HG03139 (cell line): ENCODE measurements around the gene ANKRD36B.
"Not testable (repeated sequence)": the region's sequence is repeated elsewhere in the genome, so short reads cannot be mapped to it uniquely, and the experiment has no call there.

ENCODE experiments used
- ATAC-seq: cut with Tn5 transposase; IDR thresholded peaks from one replicate; pipeline ENCODE4 v1.9.1; 2021; ENCODE audit not compliant: unreplicated experiment

The ANKRD36B gene

DNA sequence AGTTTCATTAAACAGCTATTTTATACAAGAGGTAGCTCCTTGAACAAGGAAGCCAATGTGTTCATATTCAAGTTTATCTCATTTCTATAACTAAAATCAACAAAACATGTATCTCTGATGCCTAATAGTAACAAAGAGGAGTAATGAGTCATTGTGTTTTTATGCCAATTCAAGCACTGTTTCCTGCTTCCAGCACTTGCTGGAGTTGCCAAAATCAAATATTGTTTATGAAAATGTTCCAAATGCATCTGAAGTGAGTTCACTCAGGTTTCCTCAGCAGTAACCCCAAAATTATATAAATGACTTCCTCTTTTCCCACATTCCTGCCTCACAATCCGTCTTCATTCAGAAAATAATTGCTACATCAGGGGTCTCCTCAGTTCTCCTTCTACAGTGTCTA is 39.2 kb downstream of the ANKRD36B start:
- ATAC-seq = not testable (repeated sequence)

DNA sequence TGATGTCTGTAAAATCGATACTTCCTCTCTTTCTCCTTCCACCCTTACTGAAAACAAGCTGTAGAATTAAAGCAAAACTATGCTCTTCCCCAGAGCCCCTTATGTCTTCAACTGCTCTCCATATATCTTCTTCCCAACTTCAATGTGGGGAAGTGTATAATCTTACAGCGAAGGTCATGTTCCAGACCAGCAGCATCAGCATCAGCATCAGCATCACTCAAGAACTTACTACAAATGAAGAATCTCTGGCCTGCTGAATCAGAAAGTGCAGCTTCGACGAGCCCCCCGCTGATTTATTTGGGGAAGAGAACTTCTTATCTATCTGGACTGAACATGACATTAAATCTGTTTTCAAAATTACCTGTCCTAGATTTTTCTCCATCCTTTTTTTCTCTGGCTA is 40.6 kb downstream of the ANKRD36B start:
- ATAC-seq = not testable (repeated sequence)

DNA sequence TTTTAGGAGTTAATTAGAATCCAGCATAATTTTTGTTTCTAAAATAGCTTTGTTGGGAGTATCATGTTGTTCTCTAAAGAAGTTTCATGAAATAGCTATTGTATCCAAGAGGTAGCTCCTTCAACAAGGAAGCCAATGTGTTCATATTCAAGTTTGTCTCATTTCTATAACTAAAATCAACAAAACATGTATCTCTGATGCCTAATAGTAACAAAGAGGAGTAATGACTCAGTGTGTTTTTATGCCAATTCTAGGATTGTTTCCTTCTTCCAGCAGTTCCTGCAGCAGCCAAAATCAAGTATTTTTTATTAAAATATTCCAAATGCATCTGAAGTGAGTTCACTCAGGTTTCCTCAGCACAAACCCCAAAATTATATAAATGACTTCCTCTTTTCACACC is 41.1 kb downstream of the ANKRD36B start:
- ATAC-seq = not testable (repeated sequence)

DNA sequence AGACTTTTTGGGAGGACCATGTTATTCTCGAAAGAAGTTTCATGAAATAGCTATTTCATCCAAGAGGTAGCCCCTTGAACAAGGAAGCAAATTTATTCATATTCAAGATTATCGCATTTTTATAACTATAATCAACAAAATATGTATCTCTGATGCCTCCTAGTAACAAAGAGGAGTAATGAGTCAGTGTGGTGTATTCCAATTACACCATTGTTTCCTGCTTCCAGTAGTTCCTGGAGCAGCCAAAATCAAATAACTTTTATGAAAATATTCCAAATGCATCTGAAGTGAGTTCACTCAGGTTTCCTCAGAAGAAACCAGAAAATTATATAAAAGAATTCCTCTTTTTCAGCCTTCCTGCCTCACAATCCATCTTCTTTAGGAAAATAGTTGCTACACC is 43.0 kb downstream of the ANKRD36B start:
- ATAC-seq = no peak

DNA sequence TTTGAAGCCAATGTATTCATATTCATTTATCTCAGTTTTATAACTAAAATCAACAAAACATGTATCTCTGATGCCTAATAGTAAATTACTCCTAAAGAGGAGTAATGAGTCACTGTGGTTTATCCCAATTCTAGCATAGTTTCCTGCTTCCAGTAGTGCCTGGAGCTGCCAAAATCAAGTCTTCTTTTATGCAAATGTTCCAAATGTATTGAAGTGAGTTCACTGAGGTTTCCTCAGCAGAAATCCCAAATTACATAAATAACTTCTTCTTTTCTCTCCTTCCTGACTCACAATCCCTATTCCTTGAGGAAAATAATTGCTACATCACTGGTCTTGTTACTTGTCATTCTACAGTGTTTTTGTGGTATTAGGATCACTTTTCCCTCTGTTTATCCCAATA is 44.8 kb downstream of the ANKRD36B start:
- ATAC-seq = not testable (repeated sequence)

DNA sequence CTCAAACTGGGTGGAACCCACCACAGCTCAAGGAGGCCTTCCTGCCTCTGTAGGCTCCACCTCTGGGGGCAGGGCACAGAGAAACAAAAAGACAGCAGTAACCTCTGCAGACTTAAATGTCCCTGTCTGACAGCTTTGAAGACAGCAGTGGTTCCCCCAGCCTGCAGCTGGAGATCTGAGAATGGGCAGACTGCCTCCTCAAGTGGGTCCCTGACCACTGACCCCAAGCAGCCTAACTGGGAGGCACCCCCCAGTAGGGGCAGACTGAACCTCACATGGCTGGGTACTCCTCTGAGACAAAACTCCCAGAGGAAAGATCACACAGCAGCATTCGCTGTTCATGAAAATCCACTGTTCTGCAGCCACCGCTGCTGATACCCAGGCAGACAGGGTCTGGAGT is 63.8 kb downstream of the ANKRD36B start:
- not testable (repeated sequence) for ATAC-seq

DNA sequence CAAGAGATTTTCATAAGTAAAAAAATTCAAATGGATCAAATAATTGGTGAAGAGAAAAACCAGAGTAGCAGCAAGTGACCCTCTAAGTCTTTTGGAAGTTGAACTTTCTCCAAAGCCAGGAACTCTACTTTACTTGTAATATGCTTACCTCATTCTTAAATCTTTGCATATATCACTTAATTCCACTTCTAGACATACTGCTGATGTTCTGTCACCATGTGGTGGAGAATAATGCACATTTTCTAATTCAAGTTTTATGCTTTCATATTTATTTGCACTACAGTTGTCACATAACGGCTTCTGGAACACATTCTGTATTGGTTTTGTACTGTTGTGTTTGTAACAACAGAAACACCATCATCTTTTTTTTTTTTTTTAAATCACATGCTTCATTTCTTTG is 65.9 kb downstream of the ANKRD36B start:
- ATAC-seq = not testable (repeated sequence)

DNA sequence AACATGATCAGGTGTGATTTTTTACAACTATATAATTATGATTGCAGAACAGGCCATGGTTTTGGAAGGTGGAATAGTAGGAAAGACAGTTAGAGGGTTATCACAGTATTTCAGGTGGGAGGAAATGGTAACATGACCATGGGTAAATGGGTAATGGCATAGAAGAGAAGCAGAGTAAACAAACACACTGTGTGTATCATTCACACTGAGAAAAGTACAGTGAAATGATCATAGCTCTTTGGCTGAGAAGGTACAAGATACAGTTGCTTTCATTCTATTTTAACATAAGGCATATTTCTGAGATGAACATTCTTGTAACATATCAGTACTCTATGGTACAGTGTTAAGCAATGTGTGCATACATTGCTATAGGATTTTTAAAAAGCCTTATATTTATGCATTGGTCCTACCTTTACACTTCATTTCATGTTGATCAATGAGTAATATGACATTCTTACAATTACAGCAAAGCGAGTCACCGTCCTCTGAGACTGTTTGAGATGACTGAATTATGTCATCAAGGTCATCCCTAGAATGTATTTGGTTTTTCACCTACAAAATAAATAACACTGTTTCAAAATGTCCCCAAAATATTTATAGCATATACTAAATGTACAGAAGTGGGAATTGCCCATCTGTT is 66.6 kb downstream of the ANKRD36B start:
- not testable (repeated sequence) for ATAC-seq

DNA sequence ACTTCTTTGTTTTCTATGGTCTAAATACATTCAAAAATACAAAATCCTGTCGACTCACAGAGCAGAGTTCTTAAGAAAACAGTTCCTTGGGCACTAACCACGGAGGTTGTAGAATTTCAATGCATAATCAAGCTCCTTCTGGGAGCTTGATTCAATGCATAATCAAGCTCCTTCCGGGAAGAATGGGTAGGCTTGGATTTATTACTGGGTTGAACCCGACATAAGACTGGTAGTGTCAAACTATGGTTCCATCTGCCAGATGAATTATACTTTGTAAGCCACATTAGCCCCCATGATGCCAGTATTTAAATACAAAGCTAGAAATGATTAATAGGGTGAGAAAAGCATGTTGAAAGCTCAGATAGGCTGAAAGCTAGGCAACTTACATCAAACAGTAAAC is 94.0 kb downstream of the ANKRD36B start:
- not testable (repeated sequence) for ATAC-seq

DNA sequence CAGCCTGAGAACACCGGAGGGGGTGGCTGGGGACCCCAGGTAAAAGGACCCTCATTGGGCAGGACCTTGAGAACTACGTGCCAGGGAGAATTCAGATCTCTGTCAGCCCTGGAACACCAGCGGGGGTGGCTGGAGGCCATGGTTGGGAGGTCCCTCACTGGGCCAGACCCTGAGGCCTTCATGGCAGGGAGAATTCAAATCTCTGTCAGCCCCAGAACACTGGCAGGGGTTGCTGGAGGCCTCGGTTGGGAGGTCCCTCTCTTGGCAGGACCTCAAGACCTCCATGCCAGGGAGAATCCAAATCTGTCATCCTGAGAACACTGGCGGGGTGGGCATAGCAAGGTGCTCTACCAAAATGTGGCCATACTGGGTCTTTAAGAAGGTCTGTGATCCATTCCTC is 99.5 kb downstream of the ANKRD36B start:
- ATAC-seq = not testable (repeated sequence)
